Measurements from ENCODE around the gene HS3ST3B1.

- TF ChIP-seq CTCF (IDR thresholded peaks at IDR 0.05) (no peak), POLR2AphosphoS5 (IDR thresholded peaks at IDR 0.05) (no peak), POLR2A (IDR thresholded peaks at IDR 0.05) (no peak)
Observed at GRCh38 chr17:14310101-14310500, 9.2 kb downstream of the HS3ST3B1 start.

Measured in breast epithelium (tissue), 3 donors.